ENCODE data around the gene PSME4. TPM values are rescaled to one million over a fixed set of nuclear protein-coding genes. Genes with fewer than 3 reads are reported as not detected.
A peak's percentile ranks its signal among the peaks of the same experiment; 100 is the strongest.
"Not testable (repeated sequence)": the region's sequence is repeated elsewhere in the genome, so short reads cannot be mapped to it uniquely, and the experiment has no call there.

PSME4 gene
- total RNA-seq, 2 donors from 2014 or later: 35.2 to 50.7 TPM

- no peak for ATAC-seq
- no peak for DNase-seq
- intact Hi-C loops (cut with DNase I, micrococcal nuclease): no loop called here
Measured at GRCh38 chr2:53861824-53862223, 109.0 kb downstream of the PSME4 start.

GRCh38 chr2:53859206-53860181 lies 111.3 kb downstream of the PSME4 start, which contains the start of gene GPR75:
Gene GPR75 (minus strand): TSS chr2:53859967. CDS start chr2:53854756, 5,211 bp downstream.
- DNase-seq: peak in 1 of 2 donors; percentile 19
- peak; percentile 85 for ATAC-seq
- intact Hi-C loops (cut with DNase I, micrococcal nuclease): no loop called here

- intact Hi-C loops (cut with DNase I, micrococcal nuclease): no loop called here
- no peak for ATAC-seq
- no peak for DNase-seq
Measured at GRCh38 chr2:53856272-53856671, 114.5 kb downstream of the PSME4 start.

GRCh38 chr2:53854678-53855077 lies 116.1 kb downstream of the PSME4 start:
- ATAC-seq (no peak), DNase-seq (no peak)
- intact Hi-C loops (cut with DNase I, micrococcal nuclease): no loop called here

- intact Hi-C loops (cut with DNase I, micrococcal nuclease): no loop called here
- ATAC-seq (no peak), DNase-seq (no peak)
Measured at GRCh38 chr2:53852532-53852931, 118.3 kb downstream of the PSME4 start.

GRCh38 chr2:53851052-53851757 lies 119.6 kb downstream of the PSME4 start:
- intact Hi-C loops (cut with DNase I, micrococcal nuclease); ATAC-seq; DNase-seq: not testable (repeated sequence)

GRCh38 chr2:53848062-53848461 lies 122.7 kb downstream of the PSME4 start:
- peak; percentile 29 for ATAC-seq
- no peak for DNase-seq
- intact Hi-C loops (cut with DNase I, micrococcal nuclease): no loop called here

- intact Hi-C loops (cut with DNase I, micrococcal nuclease): no loop called here
- no peak for ATAC-seq
- no peak for DNase-seq
Measured at GRCh38 chr2:53843595-53843994, 127.2 kb downstream of the PSME4 start.

- no peak for ATAC-seq
- intact Hi-C loops (cut with DNase I, micrococcal nuclease): no loop called here
- DNase-seq: no peak
Measured at GRCh38 chr2:53842891-53843290, 127.9 kb downstream of the PSME4 start.

GRCh38 chr2:53841651-53842050 lies 129.1 kb downstream of the PSME4 start:
- ATAC-seq: not testable (repeated sequence)

GRCh38 chr2:53840580-53840979 lies 130.2 kb downstream of the PSME4 start:
- ATAC-seq (no peak), DNase-seq (no peak)
- intact Hi-C loops (cut with DNase I, micrococcal nuclease): no loop called here

More at GRCh38 chr2:53841651-53842050, 129.1 kb downstream of the PSME4 start:
- DNase-seq; intact Hi-C loops (cut with DNase I, micrococcal nuclease): not testable (repeated sequence)

GRCh38 chr2:53829980-53830290 lies 140.9 kb downstream of the PSME4 start:
- DNase-seq; ATAC-seq; intact Hi-C loops (cut with DNase I, micrococcal nuclease): not testable (repeated sequence)

- ATAC-seq (no peak), DNase-seq (no peak)
- intact Hi-C loops (cut with DNase I, micrococcal nuclease): no loop called here
Measured at GRCh38 chr2:53829273-53829979, 141.4 kb downstream of the PSME4 start.

GRCh38 chr2:53828331-53828730 lies 142.5 kb downstream of the PSME4 start:
- DNase-seq (no peak), ATAC-seq (no peak)
- intact Hi-C loops (cut with DNase I, micrococcal nuclease): no loop called here

- DNase-seq (no peak), ATAC-seq (no peak)
- intact Hi-C loops (cut with DNase I, micrococcal nuclease): no loop called here
Measured at GRCh38 chr2:53827398-53828175, 143.2 kb downstream of the PSME4 start.

- ATAC-seq: no peak
- intact Hi-C loops (cut with DNase I, micrococcal nuclease): no loop called here
- DNase-seq: no peak
Measured at GRCh38 chr2:53826587-53827397, 144.0 kb downstream of the PSME4 start.

GRCh38 chr2:53826030-53826410 lies 144.8 kb downstream of the PSME4 start:
- ATAC-seq (no peak), DNase-seq (no peak)
- intact Hi-C loops (cut with DNase I, micrococcal nuclease): no loop called here

- ATAC-seq (peak; percentile 37), DNase-seq (peak in 1 of 2 donors; percentile 21)
- intact Hi-C loops (cut with DNase I, micrococcal nuclease): not testable (repeated sequence)
Measured at GRCh38 chr2:53823639-53824038, 147.2 kb downstream of the PSME4 start.
